Common myeloid progenitor, CD34-positive (primary cell): Measurements from ENCODE around the gene SCN11A.

Experiments
- CTCF ChIA-PET: fragments of 350-600 bp; sonication (Branson Sonifier 250); formaldehyde crosslinking; loops from one replicate; lab custom pipeline; 2021; ENCODE audit warnings: antibody characterized with exemption; lab: Charles Lee
- POLR2A ChIA-PET: fragments of 350-600 bp; sonication (Branson Sonifier 250); formaldehyde crosslinking; loops from one replicate; lab custom pipeline; 2021; ENCODE audit warnings: antibody characterized with exemption; lab: Charles Lee
- DNase-seq, 3 donors: peaks; one replicate each; pipeline versions ENCODE4 v3.0.0 to v3.0.0-alpha.2; 2013
- H3K27ac ChIP-seq, 2 experiments: 1 replicate in 1 of 2; 2 replicates in 1 of 2; pipeline ENCODE4 v1.7.0; 2013; ENCODE audit warnings: inconsistent platforms in 2 of 2, low read length in 2 of 2, mild to moderate bottlenecking in 2 of 2, low read depth in 1 of 2, moderate library complexity in 1 of 2; ENCODE audit not compliant: severe bottlenecking in 2 of 2, insufficient read depth in 1 of 2, poor library complexity in 1 of 2
- H3K27me3 ChIP-seq, 5 experiments: replicated peaks in 2 of 5; 1 replicate in 3 of 5; 2 replicates in 2 of 5; pipeline versions ENCODE4 v1.6.1 to v1.7.0; 2013; ENCODE audit warnings: low read length in 4 of 5, mild to moderate bottlenecking in 2 of 5, moderate library complexity in 2 of 5, inconsistent platforms in 1 of 5; ENCODE audit not compliant: insufficient read depth in 5 of 5, control insufficient read depth in 4 of 5
- H3K36me3 ChIP-seq, 4 experiments: 1 replicate in 2 of 4; 2 replicates in 2 of 4; pipeline versions ENCODE4 v1.6.1 to v1.7.0; 2013; ENCODE audit warnings: low read length in 3 of 4, control low read depth in 1 of 4, mild to moderate bottlenecking in 1 of 4; ENCODE audit not compliant: control insufficient read depth in 4 of 4, insufficient read depth in 4 of 4
- H3K4me1 ChIP-seq, 4 experiments: 1 replicate in 3 of 4; 2 replicates in 1 of 4; pipeline versions ENCODE4 v1.6.1 to v1.7.1; 2013; ENCODE audit warnings: low read length in 3 of 4, mild to moderate bottlenecking in 3 of 4, control low read depth in 1 of 4, inconsistent platforms in 1 of 4, moderate library complexity in 1 of 4; ENCODE audit not compliant: control insufficient read depth in 4 of 4, insufficient read depth in 4 of 4; ENCODE audit errors: control extremely low read depth in 1 of 4
- H3K4me3 ChIP-seq, 7 experiments: 1 replicate in 4 of 7; 2 replicates in 3 of 7; pipeline versions ENCODE4 v1.5.1 to v1.7.0; 2013; ENCODE audit warnings: mild to moderate bottlenecking in 7 of 7, low read length in 6 of 7, moderate library complexity in 6 of 7, inconsistent platforms in 2 of 7, low read depth in 2 of 7, control low read depth in 1 of 7; ENCODE audit not compliant: insufficient read depth in 4 of 7, control insufficient read depth in 1 of 7; ENCODE audit errors: extremely low read depth in 1 of 7
- H3K9me3 ChIP-seq, 5 experiments: 1 replicate in 4 of 5; 2 replicates in 1 of 5; pipeline versions ENCODE4 v1.6.1 to v1.7.1; 2013; ENCODE audit warnings: low read length in 4 of 5, mild to moderate bottlenecking in 2 of 5, inconsistent platforms in 1 of 5, low read depth in 1 of 5, moderate library complexity in 1 of 5; ENCODE audit not compliant: control insufficient read depth in 4 of 5, insufficient read depth in 2 of 5; ENCODE audit errors: control extremely low read depth in 1 of 5
- WGBS: methylation state at CpG from one replicate; pipeline ENCODE4 v1.1.5; 2013; ENCODE audit not compliant: insufficient coverage; 5-methylcytosine and 5-hydroxymethylcytosine counted together

The SCN11A gene

GRCh38 chr3:39088456-39088855 lies 36.7 kb upstream of the SCN11A start:
- peaks cover 23 to 87% (median 48%) of the 10 kb centered on the region in 4 experiments for H3K36me3 ChIP-seq
- POLR2A ChIA-PET = interaction anchor here (1.1 kb wide), 1 partner anchor 9 kb away, joined by 4 read pairs; no protein-coding TSS in a partner anchor
- CTCF ChIA-PET = interaction anchor here (0.8 to 1.8 kb wide), 3 partner anchors 8 to 38 kb away, joined by 3 to 7 read pairs (median 5); no protein-coding TSS in a partner anchor
- H3K4me1 ChIP-seq = no peaks in the 10 kb centered on the region
- no peaks in the 10 kb centered on the region for H3K27me3 ChIP-seq
- no peaks in the 10 kb centered on the region for H3K9me3 ChIP-seq
- no peak overlapping the region for H3K27ac ChIP-seq
- WGBS = 100% methylated on average over 2 of the region's 3 CpGs
- no peak overlapping the region for H3K4me3 ChIP-seq
- DNase-seq = no peak

GRCh38 chr3:39086144-39086543 lies 34.4 kb upstream of the SCN11A start:
- POLR2A ChIA-PET = interaction anchor here (0.7 kb wide), 1 partner anchor 17 kb away, joined by 3 read pairs; no protein-coding TSS in a partner anchor
- WGBS = 96% methylated on average over 3 of the region's 4 CpGs
- Histone ChIP-seq H3K4me3 (no peak overlapping the region), H3K9me3 (no peaks in the 10 kb centered on the region), H3K36me3 (peaks cover 16 to 79% (median 39%) of the 10 kb centered on the region in 4 experiments), H3K4me1 (no peaks in the 10 kb centered on the region), H3K27me3 (no peaks in the 10 kb centered on the region), H3K27ac (no peak overlapping the region)
- CTCF ChIA-PET = interaction anchor here (1.4 kb wide), 1 partner anchor 9 kb away, joined by 3 read pairs; no protein-coding TSS in a partner anchor
- no peak for DNase-seq

GRCh38 chr3:39082666-39083313 lies 31.0 kb upstream of the SCN11A start:
- H3K27ac ChIP-seq = no peak overlapping the region
- H3K4me3 ChIP-seq = no peak overlapping the region
- H3K9me3 ChIP-seq = no peaks in the 10 kb centered on the region
- H3K36me3 ChIP-seq = peaks cover 15 to 74% (median 30%) of the 10 kb centered on the region in 4 experiments
- H3K4me1 ChIP-seq = peaks cover 0 to 3% (median 0%) of the 10 kb centered on the region in 4 experiments
- H3K27me3 ChIP-seq = no peaks in the 10 kb centered on the region
- 97% methylated on average over 4 of the region's 4 CpGs for WGBS
- no peak for DNase-seq
- ChIA-PET POLR2A (no interaction called here), CTCF (interaction anchor here (1.5 kb wide), 1 partner anchor 17 kb away, joined by 5 read pairs; no protein-coding TSS in a partner anchor)

GRCh38 chr3:39080026-39080425 lies 28.3 kb upstream of the SCN11A start:
- peaks cover 12 to 74% (median 25%) of the 10 kb centered on the region in 4 experiments for H3K36me3 ChIP-seq
- CTCF ChIA-PET = interaction anchor here (1.0 kb wide), 1 partner anchor 15 kb away, joined by 3 read pairs; no protein-coding TSS in a partner anchor

GRCh38 chr3:39079530-39079929 lies 27.8 kb upstream of the SCN11A start:
- H3K27ac ChIP-seq = no peak overlapping the region
- H3K27me3 ChIP-seq = no peaks in the 10 kb centered on the region
- H3K9me3 ChIP-seq = no peaks in the 10 kb centered on the region
- ChIA-PET CTCF (interaction anchor here (1.0 kb wide), 1 partner anchor 16 kb away, joined by 3 read pairs; no protein-coding TSS in a partner anchor), POLR2A (interaction anchor here (0.5 to 0.6 kb wide), 2 partner anchors 36 to 68 kb away, joined by 3 to 4 read pairs; no protein-coding TSS in a partner anchor)
- H3K4me1 ChIP-seq = peaks cover 0 to 3% (median 0%) of the 10 kb centered on the region in 4 experiments
- H3K36me3 ChIP-seq = peaks cover 14 to 77% (median 28%) of the 10 kb centered on the region in 4 experiments
- no peak for DNase-seq
- no peak overlapping the region for H3K4me3 ChIP-seq

More at GRCh38 chr3:39080026-39080425, 28.3 kb upstream of the SCN11A start:
- POLR2A ChIA-PET = interaction anchor here (0.5 to 0.6 kb wide), 2 partner anchors 36 to 67 kb away, joined by 3 to 4 read pairs; no protein-coding TSS in a partner anchor
- peak in 2 of 3 donors; percentile 16 to 28 for DNase-seq
- no peak overlapping the region for H3K4me3 ChIP-seq
- H3K4me1 ChIP-seq = peaks cover 0 to 3% (median 0%) of the 10 kb centered on the region in 4 experiments
- no peaks in the 10 kb centered on the region for H3K27me3 ChIP-seq
- no peak overlapping the region for H3K27ac ChIP-seq
- H3K9me3 ChIP-seq = no peaks in the 10 kb centered on the region

- WGBS = 96% methylated on average over 8 of the region's 10 CpGs
- ChIA-PET POLR2A (no interaction called here), CTCF (interaction anchor here (3.0 kb wide), 1 partner anchor 9 kb away, joined by 12 read pairs; no protein-coding TSS in a partner anchor)
- Histone ChIP-seq H3K36me3 (peaks cover 28 to 89% (median 50%) of the 10 kb centered on the region in 4 experiments), H3K27me3 (no peaks in the 10 kb centered on the region), H3K9me3 (no peaks in the 10 kb centered on the region), H3K27ac (no peak overlapping the region), H3K4me1 (peaks cover 0 to 3% (median 0%) of the 10 kb centered on the region in 4 experiments), H3K4me3 (no peak overlapping the region)
- no peak for DNase-seq
Observed at GRCh38 chr3:39075910-39076309, 24.2 kb upstream of the SCN11A start.
